GM12878 (cell line): ENCODE data around the gene NCF4. TPM values are rescaled to one million over a fixed set of nuclear protein-coding genes. Genes with fewer than 3 reads are reported as not detected.

Experiments used
- ATAC-seq: fragments of 200-7000 bp; cut with Tn5 transposase; 3 replicates; pipeline ENCODE4 v1.9.1; 2020; ENCODE audit warnings: mild to moderate bottlenecking, moderate library complexity
- BruUV-seq: library from RNA; stranded (reverse); fragments of 400-500 nt; replicated peaks from 2 replicates; lab custom pipeline; 2021; lab: Mats Ljungman, UMichigan
- CTCF ChIA-PET: fragments of 300-600 bp; sonication (Branson Sonifier 250); formaldehyde crosslinking; extraction: SDS; loops from one replicate; lab custom pipeline; 2021; ENCODE audit warnings: inconsistent platforms; lab: Yijun Ruan, JAX
- POLR2A ChIA-PET: fragments of 350-600 bp; formaldehyde crosslinking; extraction: SDS; loops from one replicate; lab custom pipeline; 2021; ENCODE audit warnings: inconsistent platforms; lab: Charles Lee
- RAD21 ChIA-PET: fragments of 300-600 bp; sonication (Branson Sonifier 250); formaldehyde crosslinking; loops from one replicate; lab custom pipeline; 2023; ENCODE audit warnings: antibody characterized with exemption; ENCODE audit not compliant: unreplicated experiment; lab: Charles Lee
- SMC1A ChIA-PET: fragments of 300-600 bp; sonication (Branson Sonifier 250); formaldehyde crosslinking; loops from one replicate; lab custom pipeline; 2023; ENCODE audit not compliant: unreplicated experiment, uncharacterized antibody; lab: Charles Lee
- DNase-seq: peaks from one replicate; pipeline ENCODE4 v3.0.0-alpha.2; 2011; ENCODE audit warnings: low read depth, low spot score
- FAIRE-seq: peaks from 3 replicates; lab custom pipeline; 2011; peaks lifted over from hg19 to GRCh38; lab: Jason Lieb, UNC
- H2AFZ ChIP-seq: 2 replicates; pipeline ENCODE4 v1.6.0; 2011; ENCODE audit warnings: low read depth, low read length, control low read depth; ENCODE audit not compliant: control insufficient read depth
- H3K27ac ChIP-seq: 2 replicates; pipeline ENCODE4 v1.5.1; 2011; ENCODE audit warnings: control low read depth; ENCODE audit not compliant: control insufficient read depth, insufficient read depth
- H3K27me3 ChIP-seq, 2 experiments: replicated peaks in 1 of 2; 2 replicates each; pipeline versions ENCODE4 v1.6.0 to v1.6.1; 2011; ENCODE audit warnings: low read length in 1 of 2; ENCODE audit not compliant: control insufficient read depth in 2 of 2, insufficient read depth in 2 of 2
- H3K36me3 ChIP-seq, 2 experiments: 2 replicates each; pipeline ENCODE4 v1.5.1; 2011; ENCODE audit warnings: low read length in 1 of 2; ENCODE audit not compliant: control insufficient read depth in 2 of 2, insufficient read depth in 2 of 2
- H3K4me1 ChIP-seq: 2 replicates; pipeline ENCODE4 v1.6.1; 2011; ENCODE audit warnings: mild to moderate bottlenecking, low read length, moderate library complexity, mixed read lengths; ENCODE audit not compliant: control insufficient read depth, insufficient read depth
- H3K4me2 ChIP-seq: 2 replicates; pipeline ENCODE4 v1.6.0; 2011; ENCODE audit warnings: control low read depth; ENCODE audit not compliant: control insufficient read depth, insufficient read depth
- H3K4me3 ChIP-seq: fragments of 200-600 bp; sonication (generic); 2 replicates; pipeline ENCODE4 v1.5.1; 2016
- H3K79me2 ChIP-seq: 2 replicates; pipeline ENCODE4 v1.6.0; 2011; ENCODE audit warnings: low read length; ENCODE audit not compliant: control insufficient read depth, insufficient read depth
- H3K9ac ChIP-seq: 2 replicates; pipeline ENCODE4 v1.8.0; 2011; ENCODE audit warnings: low read length, control low read depth, mixed read lengths; ENCODE audit not compliant: control insufficient read depth, insufficient read depth
- H3K9me3 ChIP-seq: replicated peaks from 3 replicates; pipeline ENCODE4 v1.5.1; 2011; ENCODE audit warnings: mild to moderate bottlenecking, low read length; ENCODE audit not compliant: control insufficient read depth, insufficient read depth
- H4K20me1 ChIP-seq: 2 replicates; pipeline ENCODE4 v1.6.0; 2011; ENCODE audit not compliant: control insufficient read depth, insufficient read depth
- E2F8 ChIP-seq: fragments of 450-650 bp; IDR thresholded peaks from 2 replicates; pipeline ENCODE4 v1.6.1; 2018; ENCODE audit warnings: mild to moderate bottlenecking, low read depth, moderate library complexity; ENCODE audit not compliant: partially characterized antibody
- EP300 ChIP-seq, 2 experiments: fragments of 150-350 bp in 1 of 2; IDR thresholded peaks; 2 replicates each; pipeline ENCODE4 v1.6.1; 2011 to 2012; ENCODE audit warnings: low read depth in 2 of 2, low read length in 2 of 2, borderline replicate concordance in 1 of 2, improper control_type of control experiment in 1 of 2, inconsistent platforms in 1 of 2; ENCODE audit not compliant: control insufficient read depth in 1 of 2
- HDAC2 ChIP-seq: fragments of 200-600 bp; sonication (generic); IDR thresholded peaks from 2 replicates; pipeline ENCODE4 v1.6.1; 2017
- NFIC ChIP-seq: IDR thresholded peaks from 2 replicates; pipeline ENCODE4 v1.6.1; 2012; ENCODE audit warnings: low read depth, mild to moderate bottlenecking, inconsistent platforms, low read length, moderate library complexity
- NFYB ChIP-seq: IDR thresholded peaks from 2 replicates; pipeline ENCODE4 v1.6.1; 2011; ENCODE audit warnings: low read depth, mild to moderate bottlenecking, low read length, improper control_type of control experiment, moderate library complexity; ENCODE audit not compliant: insufficient read depth
- NR2C2 ChIP-seq: IDR thresholded peaks from 2 replicates; pipeline ENCODE4 v1.6.1; 2011; ENCODE audit warnings: borderline replicate concordance, low read depth; ENCODE audit not compliant: control insufficient read depth, insufficient read length
- PML ChIP-seq: IDR thresholded peaks from 2 replicates; pipeline ENCODE4 v1.6.1; 2012; ENCODE audit warnings: low read length, inconsistent platforms
- RBBP5 ChIP-seq: fragments of 200-600 bp; sonication (generic); conservative IDR thresholded peaks from 2 replicates; pipeline ENCODE4 v1.6.1; 2016
- SIX5 ChIP-seq: IDR thresholded peaks from 2 replicates; pipeline ENCODE4 v1.6.1; 2011; ENCODE audit warnings: mild to moderate bottlenecking, low read depth, low read length, moderate library complexity; ENCODE audit not compliant: severe bottlenecking
- SMC3 ChIP-seq: IDR thresholded peaks from 2 replicates; pipeline ENCODE4 v1.6.1; 2011; ENCODE audit warnings: low read length, improper control_type of control experiment, borderline replicate concordance
- STAT1 ChIP-seq: fragments of 450-650 bp; conservative IDR thresholded peaks from 2 replicates; pipeline ENCODE4 v1.6.1; 2014; ENCODE audit warnings: antibody characterized with exemption, mild to moderate bottlenecking
- STAT3 ChIP-seq: IDR thresholded peaks from 2 replicates; pipeline ENCODE4 v1.6.1; 2011; ENCODE audit warnings: low read depth, low read length, improper control_type of control experiment
- SUPT20H ChIP-seq: IDR thresholded peaks from 2 replicates; pipeline ENCODE4 v1.6.1; 2011; ENCODE audit warnings: low read depth, mild to moderate bottlenecking, low read length, moderate library complexity, borderline replicate concordance; ENCODE audit not compliant: control insufficient read depth
- SUZ12 ChIP-seq: fragments of 200-600 bp; sonication (generic); IDR thresholded peaks from one replicate; pipeline ENCODE4 v1.6.1; 2018; ENCODE audit warnings: antibody characterized with exemption, mild to moderate bottlenecking; ENCODE audit not compliant: unreplicated experiment
- WGBS: methylation state at CpG from one replicate; pipeline ENCODE4 v1.1.6; 2016; ENCODE audit warnings: low lambda C conversion rate; ENCODE audit not compliant: insufficient replicate concordance, insufficient coverage; ENCODE audit errors: missing lambda C conversion rate; 5-methylcytosine and 5-hydroxymethylcytosine counted together
- in situ Hi-C: fragments of 300-500 bp; cut with MboI; formaldehyde crosslinking; loops from 9 replicates; pipeline ENCODE4 v1.14.3; 2018; ENCODE audit warnings: mixed read lengths
- intact Hi-C: fragments of 100-400 bp; cut with micrococcal nuclease; formaldehyde crosslinking; loops from one replicate; pipeline ENCODE4 v1.14.2; 2022; ENCODE audit not compliant: unreplicated experiment
- polyA plus RNA-seq, 11 experiments: library from polyadenylated mRNA; depleted of rRNA in 4 of 11; unstranded in 6 of 11; stranded (reverse) in 5 of 11; fragments of >200 nt; fragmentation: Nextera tagmentation in 4 of 11; fragmentation: Illumina TruSeq in 1 of 11; extraction: Ambion mirVana in 4 of 11; extraction: Trizol in 1 of 11; gene quantifications; 1 replicate in 1 of 11; 2 replicates in 10 of 11; pipeline versions ENCODE4 v1.2.1 to v1.2.3, GENCODE V29; 2011 to 2016; ENCODE audit warnings: inconsistent platforms in 2 of 11, missing spikeins in 2 of 11, low read depth in 1 of 11
- total RNA-seq, 4 experiments: library from RNA; depleted of rRNA in 3 of 4; stranded (reverse); fragments of >200 nt in 3 of 4; fragmentation: Illumina TruSeq in 1 of 4; extraction: Trizol in 1 of 4; gene quantifications; 2 replicates each; pipeline versions ENCODE4 v1.2.1 to v1.2.3, GENCODE V29; 2013 to 2021
- TF ChIP-seq, protein P1 (sequence below): fragments of 450-650 bp; IDR thresholded peaks from 2 replicates; pipeline ENCODE4 v1.6.1; 2017; ENCODE audit warnings: low read depth, mild to moderate bottlenecking, moderate library complexity

NCF4 gene
- total and polyA plus RNA-seq, 10 of the 15 experiments (the other 5 are each of a cell fraction or from before 2014, with no cell fraction given) = 22.9 to 136 (median 72.5) TPM

GRCh38 chr22:36814801-36815200 is 46.0 kb upstream of the NCF4 start:
- FAIRE-seq (no peak), DNase-seq (no peak), ATAC-seq (no peak)
- Histone ChIP-seq H3K36me3 (no peaks in the 10 kb centered on the region), H3K79me2 (no peaks in the 10 kb centered on the region), H3K9me3 (no peaks in the 10 kb centered on the region), H3K27me3 (peaks cover 19 to 23% of the 10 kb centered on the region in 2 experiments), H2AFZ (no peak overlapping the region), H3K27ac (no peak overlapping the region), H3K4me1 (no peaks in the 10 kb centered on the region), H3K9ac (no peak overlapping the region), H3K4me3 (no peak overlapping the region), H4K20me1 (no peaks in the 10 kb centered on the region), H3K4me2 (no peak overlapping the region)
- TF ChIP-seq STAT1 (no peak), NFIC (no peak), PML (no peak), HDAC2 (no peak), RBBP5 (no peak), E2F8 (no peak), NFYB (no peak), SMC3 (no peak), SIX5 (no peak), NR2C2 (no peak), SUPT20H (no peak), STAT3 (no peak), SUZ12 (no peak), EP300 (IDR thresholded peaks at IDR 0.05; ENCODE audit: borderline replicate concordance in 1 of 2, control insufficient read depth in 1 of 2, low read depth in 2 of 2, low read length in 2 of 2) (no peak)
- TF ChIP-seq, protein P1, sequence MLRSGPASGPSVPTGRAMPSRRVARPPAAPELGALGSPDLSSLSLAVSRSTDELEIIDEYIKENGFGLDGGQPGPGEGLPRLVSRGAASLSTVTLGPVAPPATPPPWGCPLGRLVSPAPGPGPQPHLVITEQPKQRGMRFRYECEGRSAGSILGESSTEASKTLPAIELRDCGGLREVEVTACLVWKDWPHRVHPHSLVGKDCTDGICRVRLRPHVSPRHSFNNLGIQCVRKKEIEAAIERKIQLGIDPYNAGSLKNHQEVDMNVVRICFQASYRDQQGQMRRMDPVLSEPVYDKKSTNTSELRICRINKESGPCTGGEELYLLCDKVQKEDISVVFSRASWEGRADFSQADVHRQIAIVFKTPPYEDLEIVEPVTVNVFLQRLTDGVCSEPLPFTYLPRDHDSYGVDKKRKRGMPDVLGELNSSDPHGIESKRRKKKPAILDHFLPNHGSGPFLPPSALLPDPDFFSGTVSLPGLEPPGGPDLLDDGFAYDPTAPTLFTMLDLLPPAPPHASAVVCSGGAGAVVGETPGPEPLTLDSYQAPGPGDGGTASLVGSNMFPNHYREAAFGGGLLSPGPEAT = no peak
- POLR2A ChIA-PET = no interaction called here
- intact Hi-C loops (no loop called here), in situ Hi-C loops (no loop called here)
- RAD21 ChIA-PET = no interaction called here
- 41% methylated on average over 10 of the region's 10 CpGs for WGBS
- BruUV-seq = no TSS peak
- CTCF ChIA-PET = no interaction called here
- SMC1A ChIA-PET = no interaction called here
